ENCODE data around the gene ZDHHC14. TPM values are rescaled to one million over a fixed set of nuclear protein-coding genes. Genes with fewer than 3 reads are reported as not detected.

The ZDHHC14 gene
- total RNA-seq, 4 donors from 2014 or later = 7.1 to 11.4 (median 9.8) TPM

DNA sequence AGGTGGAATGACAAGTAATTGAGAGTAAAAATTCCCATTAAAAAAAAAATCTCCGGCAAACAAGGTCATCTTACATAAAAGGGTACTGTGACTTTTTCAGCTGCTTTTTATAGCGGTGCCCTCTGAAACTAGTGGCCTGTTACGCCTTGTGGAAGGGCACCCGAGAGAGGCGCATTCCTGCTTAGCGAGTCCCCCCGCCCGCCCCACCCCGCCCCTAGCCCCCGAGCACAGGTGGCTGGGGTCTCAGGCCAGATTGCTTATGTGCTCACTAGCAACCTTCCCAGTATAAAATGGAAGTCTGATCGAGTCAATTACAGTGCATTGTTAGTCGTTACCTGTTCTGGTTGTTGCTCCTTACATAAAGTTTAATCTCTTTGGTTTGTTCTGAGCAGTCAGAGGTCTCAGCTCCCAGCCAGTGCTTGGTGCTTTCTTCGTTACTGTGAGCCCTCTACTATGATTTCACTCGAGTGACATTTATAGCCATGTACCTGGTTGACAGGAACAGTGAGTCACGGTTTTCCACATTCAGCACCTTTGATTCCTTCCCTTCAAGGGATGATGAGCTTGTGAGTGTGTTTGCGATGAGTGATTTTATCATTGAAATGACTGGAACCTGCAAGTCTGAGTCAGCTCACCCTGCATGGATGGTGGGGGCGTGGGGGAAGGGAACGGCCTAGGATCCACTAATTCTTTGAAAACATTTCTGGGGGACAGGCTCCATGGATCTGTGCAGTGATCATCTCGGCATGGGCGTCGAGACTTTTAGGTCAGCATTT is 47.6 kb downstream of the ZDHHC14 start:
- Histone ChIP-seq H3K9me3 (no peaks in the 10 kb centered on the region), H3K27me3 (no peaks in the 10 kb centered on the region), H3K36me3 (no peaks in the 10 kb centered on the region), H3K4me1 (peaks cover 0 to 4% (median 0%) of the 10 kb centered on the region in 4 donors), H3K27ac (replicated peaks in 1 of 4) (no peak overlapping the region), H3K4me3 (no peak overlapping the region)
- intact Hi-C loops (cut with DNase I) = no loop called here
- 87% methylated on average over 16 of the region's 21 CpGs for WGBS
- no peak for DNase-seq (ENCODE audit: extremely low spot score)
- TF ChIP-seq, protein P1, sequence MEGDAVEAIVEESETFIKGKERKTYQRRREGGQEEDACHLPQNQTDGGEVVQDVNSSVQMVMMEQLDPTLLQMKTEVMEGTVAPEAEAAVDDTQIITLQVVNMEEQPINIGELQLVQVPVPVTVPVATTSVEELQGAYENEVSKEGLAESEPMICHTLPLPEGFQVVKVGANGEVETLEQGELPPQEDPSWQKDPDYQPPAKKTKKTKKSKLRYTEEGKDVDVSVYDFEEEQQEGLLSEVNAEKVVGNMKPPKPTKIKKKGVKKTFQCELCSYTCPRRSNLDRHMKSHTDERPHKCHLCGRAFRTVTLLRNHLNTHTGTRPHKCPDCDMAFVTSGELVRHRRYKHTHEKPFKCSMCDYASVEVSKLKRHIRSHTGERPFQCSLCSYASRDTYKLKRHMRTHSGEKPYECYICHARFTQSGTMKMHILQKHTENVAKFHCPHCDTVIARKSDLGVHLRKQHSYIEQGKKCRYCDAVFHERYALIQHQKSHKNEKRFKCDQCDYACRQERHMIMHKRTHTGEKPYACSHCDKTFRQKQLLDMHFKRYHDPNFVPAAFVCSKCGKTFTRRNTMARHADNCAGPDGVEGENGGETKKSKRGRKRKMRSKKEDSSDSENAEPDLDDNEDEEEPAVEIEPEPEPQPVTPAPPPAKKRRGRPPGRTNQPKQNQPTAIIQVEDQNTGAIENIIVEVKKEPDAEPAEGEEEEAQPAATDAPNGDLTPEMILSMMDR (IDR thresholded peaks at IDR 0.05) = no peak
- no peak for TF ChIP-seq EP300 (IDR thresholded peaks at IDR 0.05)
- TF ChIP-seq POLR2A (IDR thresholded peaks at IDR 0.05; ENCODE audit: low read depth) = no peak
- TF ChIP-seq POLR2AphosphoS5 (IDR thresholded peaks at IDR 0.05) = no peak

DNA sequence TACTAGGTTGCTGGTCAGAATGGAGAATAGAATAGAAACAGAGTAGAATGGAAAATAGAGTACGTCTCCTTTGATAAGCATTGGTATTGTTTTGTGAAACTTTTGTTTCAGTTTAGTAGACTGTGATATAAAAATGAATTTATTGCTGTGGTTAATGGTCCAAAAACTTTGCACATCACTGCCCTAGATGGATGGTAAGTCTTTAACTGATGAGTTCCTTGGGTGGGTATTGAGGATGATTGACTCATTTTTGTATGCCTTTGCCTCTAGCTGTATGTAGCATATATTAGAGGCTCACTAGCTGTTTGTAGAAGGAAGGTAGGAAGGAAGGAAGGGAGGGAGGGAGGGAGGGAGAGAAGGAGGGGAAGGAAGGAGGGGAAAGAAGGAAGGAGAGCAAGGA is 48.3 kb downstream of the ZDHHC14 start:
- H3K27me3 ChIP-seq = no peaks in the 10 kb centered on the region
- TF ChIP-seq, protein P1 (IDR thresholded peaks at IDR 0.05) = no peak
- TF ChIP-seq POLR2AphosphoS5 (IDR thresholded peaks at IDR 0.05) = no peak
- TF ChIP-seq EP300 (IDR thresholded peaks at IDR 0.05) = no peak
- no peak for TF ChIP-seq POLR2A (IDR thresholded peaks at IDR 0.05; ENCODE audit: low read depth)
- no peak for DNase-seq (ENCODE audit: extremely low spot score)
- WGBS = 97% methylated on average over 1 of the region's 1 CpG
- no peaks in the 10 kb centered on the region for H3K9me3 ChIP-seq
- H3K27ac ChIP-seq (replicated peaks in 1 of 4) = no peak overlapping the region
- no peak overlapping the region for H3K4me3 ChIP-seq
- intact Hi-C loops (cut with DNase I) = no loop called here
- H3K4me1 ChIP-seq = peaks cover 0 to 4% (median 0%) of the 10 kb centered on the region in 4 donors
- H3K36me3 ChIP-seq = no peaks in the 10 kb centered on the region

- no peak for DNase-seq (ENCODE audit: extremely low spot score)
- 41% methylated on average over 3 of the region's 3 CpGs for WGBS
- H3K27ac ChIP-seq (replicated peaks in 1 of 4) = no peak overlapping the region
Observed at GRCh38 chr6:157430834-157431233, 49.8 kb downstream of the ZDHHC14 start.

GRCh38 chr6:157432231-157432891 is 51.4 kb downstream of the ZDHHC14 start:
- TF ChIP-seq, protein P1 (IDR thresholded peaks at IDR 0.05) = no peak
- TF ChIP-seq POLR2A (IDR thresholded peaks at IDR 0.05; ENCODE audit: low read depth) (no peak), EP300 (IDR thresholded peaks at IDR 0.05) (no peak)
- Histone ChIP-seq H3K4me3 (no peak overlapping the region), H3K27ac (replicated peaks in 1 of 4) (no peak overlapping the region), H3K4me1 (peaks cover 0 to 12% (median 7%) of the 10 kb centered on the region in 4 donors), H3K27me3 (no peaks in the 10 kb centered on the region), H3K9me3 (no peaks in the 10 kb centered on the region), H3K36me3 (no peaks in the 10 kb centered on the region)
- intact Hi-C loops (cut with DNase I) = no loop called here
- DNase-seq (ENCODE audit: extremely low spot score) = no peak
- 65% methylated on average over 7 of the region's 7 CpGs for WGBS

More at GRCh38 chr6:157430834-157431233, 49.8 kb downstream of the ZDHHC14 start:
- H3K4me3 ChIP-seq = no peak overlapping the region
- H3K9me3 ChIP-seq = no peaks in the 10 kb centered on the region
- TF ChIP-seq, protein P1 (IDR thresholded peaks at IDR 0.05) = no peak
- TF ChIP-seq POLR2A (IDR thresholded peaks at IDR 0.05; ENCODE audit: low read depth) = no peak
- no peak for TF ChIP-seq EP300 (IDR thresholded peaks at IDR 0.05)
- TF ChIP-seq POLR2AphosphoS5 (IDR thresholded peaks at IDR 0.05) = no peak
- H3K36me3 ChIP-seq = no peaks in the 10 kb centered on the region
- peaks cover 0 to 4% (median 0%) of the 10 kb centered on the region in 4 donors for H3K4me1 ChIP-seq
- H3K27me3 ChIP-seq = no peaks in the 10 kb centered on the region
- intact Hi-C loops (cut with DNase I) = no loop called here
